ENCODE results near the gene HIPK3.

The HIPK3 gene

GRCh38 chr11:33268945-33269540 lies 11.9 kb downstream of the HIPK3 start:
- no peak overlapping the region for H3K4me3 ChIP-seq (replicated peaks; ENCODE audit: insufficient read depth, low read length)
- DNase-seq (ENCODE audit: low read depth in 1 of 2, low spot score in 1 of 2), result no peak
- no peak for TF ChIP-seq REST (IDR thresholded peaks at IDR 0.05; ENCODE audit: insufficient replicate concordance, low read depth)
- TF ChIP-seq GABPA (IDR thresholded peaks at IDR 0.05; ENCODE audit: low read depth), result no peak
- TF ChIP-seq SPI1 (IDR thresholded peaks at IDR 0.05; ENCODE audit: borderline replicate concordance, low read depth), result no peak
- TF ChIP-seq POLR2AphosphoS5 (IDR thresholded peaks at IDR 0.05; ENCODE audit: low read depth), result no peak
- no peak for TF ChIP-seq CTCF (IDR thresholded peaks at IDR 0.05; ENCODE audit: insufficient read depth, low read length)
- no peak overlapping the region for H3K27ac ChIP-seq (replicated peaks)
- no peaks in the 10 kb centered on the region for H3K27me3 ChIP-seq (ENCODE audit: insufficient read depth, poor library complexity, severe bottlenecking)

- TF ChIP-seq GABPA (IDR thresholded peaks at IDR 0.05; ENCODE audit: low read depth) (no peak), POLR2AphosphoS5 (IDR thresholded peaks at IDR 0.05; ENCODE audit: low read depth) (no peak), REST (IDR thresholded peaks at IDR 0.05; ENCODE audit: insufficient replicate concordance, low read depth) (no peak), SPI1 (IDR thresholded peaks at IDR 0.05; ENCODE audit: borderline replicate concordance, low read depth) (no peak), CTCF (IDR thresholded peaks at IDR 0.05; ENCODE audit: insufficient read depth, low read length) (no peak)
- H3K27ac ChIP-seq (replicated peaks), result no peak overlapping the region
- DNase-seq (ENCODE audit: low read depth in 1 of 2, low spot score in 1 of 2), result no peak
- H3K4me3 ChIP-seq (replicated peaks; ENCODE audit: insufficient read depth, low read length), result no peak overlapping the region
- no peaks in the 10 kb centered on the region for H3K27me3 ChIP-seq (ENCODE audit: insufficient read depth, poor library complexity, severe bottlenecking)
Measured at GRCh38 chr11:33269822-33270221, 12.6 kb downstream of the HIPK3 start.

GRCh38 chr11:33271059-33271458 lies 13.9 kb downstream of the HIPK3 start:
- H3K27me3 ChIP-seq (ENCODE audit: insufficient read depth, poor library complexity, severe bottlenecking), result no peaks in the 10 kb centered on the region
- no peak overlapping the region for H3K27ac ChIP-seq (replicated peaks)
- no peak for DNase-seq (ENCODE audit: low read depth in 1 of 2, low spot score in 1 of 2)
- no peak for TF ChIP-seq POLR2AphosphoS5 (IDR thresholded peaks at IDR 0.05; ENCODE audit: low read depth)
- no peak for TF ChIP-seq SPI1 (IDR thresholded peaks at IDR 0.05; ENCODE audit: borderline replicate concordance, low read depth)
- TF ChIP-seq CTCF (IDR thresholded peaks at IDR 0.05; ENCODE audit: insufficient read depth, low read length), result no peak
- no peak for TF ChIP-seq REST (IDR thresholded peaks at IDR 0.05; ENCODE audit: insufficient replicate concordance, low read depth)
- no peak for TF ChIP-seq GABPA (IDR thresholded peaks at IDR 0.05; ENCODE audit: low read depth)
- H3K4me3 ChIP-seq (replicated peaks; ENCODE audit: insufficient read depth, low read length), result no peak overlapping the region
